Peyer's patch (tissue), 4 donors: Measurements from ENCODE around the gene WNT9A.

Experiments
- CTCF ChIP-seq, 6 experiments: fragments of 450-650 bp in 4 of 6; fragments of 200-600 bp in 2 of 6; sonication (generic) in 1 of 6; IDR thresholded peaks; one replicate each; pipeline ENCODE4 v1.5.1; 2017 to 2019; ENCODE audit warnings: antibody characterized with exemption in 6 of 6, mild to moderate bottlenecking in 3 of 6, moderate library complexity in 1 of 6
- POLR2A ChIP-seq, 2 donors: fragments of 450-650 bp; IDR thresholded peaks; one replicate each; pipeline ENCODE4 v1.5.1; 2017; ENCODE audit warnings: antibody characterized with exemption in 2 of 2, mild to moderate bottlenecking in 2 of 2, moderate library complexity in 2 of 2

- TF ChIP-seq CTCF (IDR thresholded peaks at IDR 0.05) (no peak), POLR2A (IDR thresholded peaks at IDR 0.05) (no peak)
Measured at GRCh38 chr1:227903061-227903521, 44.6 kb downstream of the WNT9A start.
